Astrocyte of the cerebellum (primary cell): ENCODE data around the gene DOCK6.
"Not testable (repeated sequence)": the region's sequence is repeated elsewhere in the genome, so short reads cannot be mapped to it uniquely, and the experiment has no call there.

Experiments
- DNase-seq: peaks from one replicate; pipeline ENCODE4 v3.0.0-alpha.2; 2011; ENCODE audit warnings: low read depth
- H3K4me3 ChIP-seq: 2 replicates; pipeline ENCODE4 v1.5.1; 2011; ENCODE audit warnings: mild to moderate bottlenecking, low read depth, low read length, moderate library complexity
- in situ Hi-C: cut with HindIII; loops from 2 replicates; pipeline ENCODE4 v1.10.0; 2017; ENCODE audit warnings: low sequenced_read_pairs
- TF ChIP-seq, protein P1 (sequence below): IDR thresholded peaks from 2 replicates; pipeline ENCODE4 v1.5.1; 2012; ENCODE audit warnings: low read length, low read depth, moderate library complexity, mild to moderate bottlenecking; ENCODE audit errors: missing control alignments

DOCK6 gene

DNA sequence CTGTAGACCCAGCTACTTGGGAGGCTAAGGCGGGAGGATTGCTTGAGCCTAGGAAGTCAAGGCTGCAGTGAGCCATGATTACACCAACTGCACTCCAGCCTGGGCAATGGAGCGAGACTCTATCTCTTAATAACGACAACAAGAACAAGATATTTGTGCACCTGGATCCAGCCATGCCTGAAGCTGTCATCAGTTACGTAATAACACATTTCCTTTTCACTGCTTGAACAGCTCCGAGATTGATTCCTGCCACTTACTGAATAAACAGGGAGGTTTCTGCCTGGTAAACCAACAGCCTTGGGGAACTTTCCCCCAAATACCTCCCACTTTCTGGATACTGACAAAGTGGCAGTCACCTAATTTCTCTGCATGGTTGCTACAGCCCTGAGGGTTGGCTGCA, 70.4 kb downstream of the DOCK6 start:
- H3K4me3 ChIP-seq: no peak overlapping the region
- TF ChIP-seq, protein P1, sequence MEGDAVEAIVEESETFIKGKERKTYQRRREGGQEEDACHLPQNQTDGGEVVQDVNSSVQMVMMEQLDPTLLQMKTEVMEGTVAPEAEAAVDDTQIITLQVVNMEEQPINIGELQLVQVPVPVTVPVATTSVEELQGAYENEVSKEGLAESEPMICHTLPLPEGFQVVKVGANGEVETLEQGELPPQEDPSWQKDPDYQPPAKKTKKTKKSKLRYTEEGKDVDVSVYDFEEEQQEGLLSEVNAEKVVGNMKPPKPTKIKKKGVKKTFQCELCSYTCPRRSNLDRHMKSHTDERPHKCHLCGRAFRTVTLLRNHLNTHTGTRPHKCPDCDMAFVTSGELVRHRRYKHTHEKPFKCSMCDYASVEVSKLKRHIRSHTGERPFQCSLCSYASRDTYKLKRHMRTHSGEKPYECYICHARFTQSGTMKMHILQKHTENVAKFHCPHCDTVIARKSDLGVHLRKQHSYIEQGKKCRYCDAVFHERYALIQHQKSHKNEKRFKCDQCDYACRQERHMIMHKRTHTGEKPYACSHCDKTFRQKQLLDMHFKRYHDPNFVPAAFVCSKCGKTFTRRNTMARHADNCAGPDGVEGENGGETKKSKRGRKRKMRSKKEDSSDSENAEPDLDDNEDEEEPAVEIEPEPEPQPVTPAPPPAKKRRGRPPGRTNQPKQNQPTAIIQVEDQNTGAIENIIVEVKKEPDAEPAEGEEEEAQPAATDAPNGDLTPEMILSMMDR: no peak
- in situ Hi-C loops: no loop called here
- no peak for DNase-seq

DNA sequence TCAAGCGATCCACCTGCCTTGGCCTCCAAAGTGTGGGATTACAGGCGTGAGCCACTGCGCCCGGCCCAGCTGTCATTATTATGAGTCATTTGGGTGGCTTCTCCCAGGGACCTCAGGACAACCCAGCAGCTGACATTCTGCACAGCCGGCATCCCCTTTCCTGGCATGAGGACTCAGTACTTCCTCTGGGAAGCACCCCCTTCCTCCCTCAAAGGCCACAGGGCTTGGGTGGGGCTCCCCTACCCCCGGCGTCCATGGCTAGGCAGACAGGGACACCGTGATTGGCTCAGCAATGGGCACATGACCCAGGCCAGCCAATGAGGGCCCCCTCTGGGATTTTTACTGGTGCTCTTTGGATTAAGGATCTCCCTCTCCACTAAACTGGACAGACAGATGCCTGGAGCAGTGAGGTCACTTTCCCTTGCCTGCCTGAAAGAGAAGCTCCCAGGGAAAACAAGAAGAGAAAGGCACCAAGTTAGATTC, 71.0 kb downstream of the DOCK6 start:
- TF ChIP-seq, protein P1: no peak
- in situ Hi-C loops: no loop called here
- no peak for DNase-seq
- no peak overlapping the region for H3K4me3 ChIP-seq

DNA sequence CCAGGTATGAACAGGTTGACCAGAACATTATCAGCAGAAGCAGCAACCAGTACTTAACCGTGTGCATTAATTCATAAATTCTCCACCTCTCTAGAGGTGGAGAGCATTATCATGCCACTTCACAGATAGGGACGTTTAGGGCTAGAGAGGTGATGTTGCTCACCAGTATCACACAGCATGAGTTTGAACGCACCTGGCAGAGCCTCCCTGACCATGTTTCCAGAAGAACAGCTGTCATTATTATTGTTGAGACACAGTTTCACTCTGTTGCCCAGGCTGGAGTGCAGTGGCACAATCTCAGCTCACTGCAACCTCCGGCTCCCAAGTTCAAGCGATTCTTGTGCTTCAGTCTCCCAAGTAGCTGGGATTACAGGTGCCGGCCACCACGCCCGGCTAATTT, 71.8 kb downstream of the DOCK6 start:
- in situ Hi-C loops: no loop called here
- DNase-seq: no peak
- TF ChIP-seq, protein P1: no peak
- no peak overlapping the region for H3K4me3 ChIP-seq

DNA sequence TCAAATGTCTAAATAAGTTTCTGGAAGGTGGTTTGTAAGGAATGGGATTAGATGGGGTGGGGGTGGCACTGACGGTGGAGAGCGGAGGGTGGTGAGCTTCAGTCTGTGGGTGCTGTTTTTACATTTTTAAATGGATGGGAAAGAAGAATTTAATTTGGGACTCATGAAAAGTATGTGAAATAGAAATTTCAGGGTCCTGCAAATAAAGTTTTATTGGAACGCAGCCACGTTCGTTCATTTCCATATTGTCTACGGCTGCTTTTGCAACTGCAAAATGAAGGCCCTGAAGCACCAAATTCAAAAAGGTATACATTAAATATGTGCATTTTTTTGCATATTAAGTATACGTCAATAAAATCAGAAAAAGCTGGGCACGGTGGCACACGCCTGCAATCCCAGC, 74.9 kb downstream of the DOCK6 start:
- TF ChIP-seq, protein P1: no peak
- no peak for DNase-seq
- H3K4me3 ChIP-seq: no peak overlapping the region
- in situ Hi-C loops: no loop called here

DNA sequence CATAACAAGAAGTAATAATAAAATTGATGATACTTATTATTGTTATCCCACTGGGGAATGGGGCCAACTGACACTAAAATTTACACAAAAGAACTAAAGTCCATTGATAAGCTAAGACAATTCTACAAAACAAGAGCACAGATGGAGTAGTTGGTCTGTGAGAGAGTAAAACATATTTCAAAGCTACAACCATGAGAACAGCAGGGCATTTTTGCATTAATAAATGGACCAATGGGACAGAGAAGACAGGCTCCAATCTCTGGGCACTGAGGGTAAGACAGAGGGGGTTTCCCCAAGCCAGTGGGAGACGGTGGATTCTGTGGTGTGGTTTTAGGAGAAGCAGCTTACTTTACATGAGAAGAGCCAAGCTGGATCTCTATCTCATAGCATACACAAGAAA, 79.3 kb downstream of the DOCK6 start:
- no peak overlapping the region for H3K4me3 ChIP-seq
- TF ChIP-seq, protein P1: no peak
- no peak for DNase-seq
- in situ Hi-C loops: no loop called here

DNA sequence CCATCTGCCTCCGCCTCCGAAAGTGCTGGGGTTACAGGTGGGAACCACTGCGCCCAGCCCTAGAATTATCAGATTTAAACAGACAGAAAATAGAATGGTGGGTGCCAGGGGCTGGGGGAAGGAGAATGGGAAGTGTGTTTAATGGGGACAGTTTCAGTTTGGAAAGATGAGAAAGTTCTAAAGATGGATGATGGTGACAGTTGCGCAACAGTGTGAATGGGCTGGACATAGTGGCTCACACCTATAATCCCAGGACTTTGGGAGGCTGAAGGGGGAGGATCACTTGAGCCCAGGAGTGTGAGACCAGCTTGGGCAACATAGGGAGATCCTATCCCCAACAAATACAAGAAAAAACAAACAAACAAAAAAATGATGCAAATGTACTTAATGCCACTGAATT, 80.8 kb downstream of the DOCK6 start:
- in situ Hi-C loops: no loop called here
- TF ChIP-seq, protein P1: no peak
- no peak for DNase-seq
- no peak overlapping the region for H3K4me3 ChIP-seq

DNA sequence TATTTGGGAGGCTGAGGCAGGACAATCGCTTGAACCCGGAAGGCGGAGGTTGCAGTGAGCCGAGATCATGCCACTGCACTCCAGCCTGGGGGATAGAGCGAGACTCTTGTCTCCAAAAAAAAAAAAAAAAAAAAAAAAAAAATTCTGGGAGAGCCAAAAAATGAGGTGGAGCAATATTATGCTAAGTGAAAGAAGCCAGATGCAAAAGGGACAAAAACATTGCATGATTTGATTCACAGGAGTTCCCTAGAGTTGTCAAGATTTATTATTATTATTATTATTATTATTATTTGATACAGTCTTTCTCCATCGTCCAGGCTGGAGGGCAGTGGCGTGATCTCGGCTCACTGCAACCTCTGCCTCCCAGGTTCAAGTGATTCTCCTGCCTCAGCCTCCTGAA, 81.3 kb downstream of the DOCK6 start:
- H3K4me3 ChIP-seq, DNase-seq, in situ Hi-C loops: not testable (repeated sequence)
